K562 (cell line): Measurements from ENCODE around the gene CERS6. TPM values are rescaled to one million over a fixed set of nuclear protein-coding genes. Genes with fewer than 3 reads are reported as not detected.
A peak's percentile ranks its signal among the peaks of the same experiment; 100 is the strongest.

Source experiments
- AFF4 ChIP-seq: sonication (generic); formaldehyde crosslinking; IDR thresholded peaks from 2 replicates; pipeline ENCODE4 v1.8.0; 2023; ENCODE audit warnings: mild to moderate bottlenecking, missing genetic modification reagents
- ATF6 ChIP-seq: sonication (generic); formaldehyde crosslinking; IDR thresholded peaks from 2 replicates; pipeline ENCODE4 v1.4.0; 2020; ENCODE audit warnings: mild to moderate bottlenecking, missing genetic modification reagents
- CAMTA2 ChIP-seq: fragments of 250-450 bp; sonication (Bioruptor Pico); conservative IDR thresholded peaks from 2 replicates; pipeline ENCODE4 v1.5.1; 2022
- CHCHD3 ChIP-seq: fragments of 250-450 bp; sonication (Bioruptor Pico); IDR thresholded peaks from 2 replicates; pipeline ENCODE4 v2.1.2; 2022; ENCODE audit warnings: mild to moderate bottlenecking
- CXXC5 ChIP-seq: fragments of 250-450 bp; sonication (Bioruptor Pico); IDR thresholded peaks from 2 replicates; pipeline ENCODE4 v1.8.0; 2022; ENCODE audit warnings: inconsistent platforms, mild to moderate bottlenecking, moderate library complexity
- FOXJ3 ChIP-seq: sonication (generic); formaldehyde crosslinking; IDR thresholded peaks from 2 replicates; pipeline ENCODE4 v1.4.0; 2020; ENCODE audit warnings: mild to moderate bottlenecking, missing genetic modification reagents
- GTF3C2 ChIP-seq: IDR thresholded peaks from 3 replicates; pipeline ENCODE4 v1.6.1; 2011; ENCODE audit warnings: borderline replicate concordance, mild to moderate bottlenecking, moderate library complexity; ENCODE audit not compliant: insufficient read length; ENCODE audit errors: extremely low read depth
- MECOM ChIP-seq: fragments of 250-450 bp; sonication (Bioruptor Pico); IDR thresholded peaks from 2 replicates; pipeline ENCODE4 v1.8.0; 2022; ENCODE audit warnings: inconsistent platforms
- NUFIP1 ChIP-seq: fragments of 450-650 bp; IDR thresholded peaks from 2 replicates; pipeline ENCODE4 v1.6.1; 2018; ENCODE audit not compliant: partially characterized antibody
- PHF8 ChIP-seq: fragments of 200-600 bp; sonication (generic); IDR thresholded peaks from 2 replicates; pipeline ENCODE4 v1.6.1; 2012; ENCODE audit warnings: mixed run types, mild to moderate bottlenecking, inconsistent platforms, low read length, moderate library complexity, borderline replicate concordance
- SMAD2 ChIP-seq: fragments of 150-350 bp; IDR thresholded peaks from 2 replicates; pipeline ENCODE4 v1.6.1; 2014; ENCODE audit warnings: low read depth, mild to moderate bottlenecking, low read length
- SMAD3 ChIP-seq: fragments of 450-650 bp; formaldehyde crosslinking; conservative IDR thresholded peaks from 2 replicates; pipeline ENCODE4 v1.4.0; 2020; ENCODE audit warnings: mild to moderate bottlenecking
- SMC3 ChIP-seq: conservative IDR thresholded peaks from 2 replicates; pipeline ENCODE4 v1.6.1; 2011; ENCODE audit warnings: low read depth, low read length, improper control_type of control experiment; ENCODE audit not compliant: insufficient read depth
- ZBTB26 ChIP-seq: fragments of 450-650 bp; formaldehyde crosslinking; IDR thresholded peaks from 2 replicates; pipeline ENCODE4 v1.4.0; 2022; ENCODE audit warnings: missing genetic modification characterization
- ZC3H8 ChIP-seq: fragments of 450-650 bp; IDR thresholded peaks from 2 replicates; pipeline ENCODE4 v1.6.1; 2017
- ZNF224 ChIP-seq: sonication (generic); formaldehyde crosslinking; IDR thresholded peaks from 2 replicates; pipeline ENCODE4 v1.8.0; 2022; ENCODE audit warnings: mild to moderate bottlenecking, missing genetic modification reagents
- ZNF253 ChIP-seq: fragments of 250-450 bp; sonication (Bioruptor Pico); conservative IDR thresholded peaks from 2 replicates; pipeline ENCODE4 v1.6.1; 2021; ENCODE audit warnings: mild to moderate bottlenecking
- ZNF354B ChIP-seq: fragments of 250-450 bp; sonication (Bioruptor Pico); IDR thresholded peaks from 2 replicates; pipeline ENCODE4 v1.4.0; 2020
- polyA plus RNA-seq, 8 experiments: library from polyadenylated mRNA; depleted of rRNA in 4 of 8; stranded (reverse) in 5 of 8; unstranded in 3 of 8; fragments of >200 nt; fragmentation: Nextera tagmentation in 2 of 8; fragmentation: Illumina TruSeq in 1 of 8; extraction: Ambion mirVana in 2 of 8; extraction: Trizol in 1 of 8; gene quantifications; 2 replicates each; pipeline versions ENCODE4 v1.2.1 to v1.2.3, GENCODE V29; 2011 to 2014; ENCODE audit warnings: inconsistent platforms in 1 of 8, missing spikeins in 1 of 8
- total RNA-seq, 7 experiments: library from RNA; depleted of rRNA in 6 of 7; stranded (reverse); fragments of >200 nt in 6 of 7; fragmentation: Illumina TruSeq in 2 of 7; extraction: Trizol in 2 of 7; gene quantifications; 2 replicates each; pipeline versions ENCODE4 v1.2.1 to v1.2.3, GENCODE V29; 2011 to 2021; ENCODE audit warnings: low replicate concordance in 1 of 7

CERS6 gene
- total and polyA plus RNA-seq, 9 of the 15 experiments (the other 6 are each of a cell fraction or from before 2014, with no cell fraction given), result 1.6 to 13.6 (median 11.4) TPM

GRCh38 chr2:168801961-168802858 is 346.1 kb downstream of the CERS6 start, which contains the start of gene NOSTRIN (continued):
- TF ChIP-seq AFF4 (CRISPR knock-in tag) (no peak), ATF6 (CRISPR knock-in tag) (no peak), SMAD3 (CRISPR knock-in tag) (0 out of 2 replicates have a peak, but pooled peaks have one; percentile 47), ZNF354B (CRISPR knock-in tag) (no peak), PHF8 (no peak), SMAD2 (no peak), NUFIP1 (no peak), CXXC5 (peak; percentile 70), GTF3C2 (no peak), MECOM (CRISPR knock-in tag) (no peak), ZNF224 (no peak), ZNF253 (CRISPR knock-in tag) (no peak), FOXJ3 (CRISPR knock-in tag) (no peak), ZBTB26 (CRISPR knock-in tag) (no peak), SMC3 (no peak), CHCHD3 (CRISPR knock-in tag) (no peak), CAMTA2 (no peak), ZC3H8 (no peak)
